HG03025 (cell line): Measurements from ENCODE around the gene STUB1.

Experiments used
- ATAC-seq: cut with Tn5 transposase; IDR thresholded peaks from one replicate; pipeline ENCODE4 v1.9.1; 2021; ENCODE audit warnings: mild to moderate bottlenecking, moderate library complexity; ENCODE audit not compliant: unreplicated experiment, low FRiP score

Gene STUB1

DNA sequence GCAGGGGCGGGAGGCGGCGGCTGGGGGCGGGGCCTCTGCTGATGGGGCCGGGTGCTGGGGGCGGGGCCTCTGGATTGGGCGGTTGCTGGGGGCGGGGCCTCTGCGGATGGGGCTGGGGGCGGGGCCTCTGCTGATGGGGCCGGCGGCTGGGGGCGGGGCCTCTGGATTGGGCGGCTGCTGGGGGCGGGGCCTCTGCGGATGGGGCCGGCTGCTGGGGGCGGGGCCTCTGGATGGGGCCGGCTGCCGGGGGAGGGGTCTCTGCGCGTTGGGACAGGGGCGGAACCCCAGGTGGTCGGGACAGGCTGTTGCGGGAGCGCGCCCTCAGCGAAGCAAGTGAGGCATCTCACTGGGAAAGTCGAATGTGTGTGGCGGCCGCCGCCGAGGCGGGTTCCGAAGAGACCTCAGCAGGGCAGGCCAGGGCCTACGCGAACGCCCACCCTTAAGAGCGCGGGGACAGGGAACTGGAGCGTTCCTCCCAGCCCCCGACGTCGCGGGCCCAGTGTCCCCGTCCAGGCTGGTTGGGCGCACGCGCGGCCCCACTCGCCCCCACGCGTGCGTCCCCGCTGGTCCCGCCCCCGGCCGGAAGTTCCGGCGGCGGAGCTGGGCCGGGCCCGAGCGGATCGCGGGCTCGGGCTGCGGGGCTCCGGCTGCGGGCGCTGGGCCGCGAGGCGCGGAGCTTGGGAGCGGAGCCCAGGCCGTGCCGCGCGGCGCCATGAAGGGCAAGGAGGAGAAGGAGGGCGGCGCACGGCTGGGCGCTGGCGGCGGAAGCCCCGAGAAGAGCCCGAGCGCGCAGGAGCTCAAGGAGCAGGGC, at the start of gene STUB1:
Gene STUB1, plus strand, starts transcription at position 597 of the 811 bp plus-strand sequence. Its CDS starts 116 bp downstream, at position 713.
- peak; percentile 32 for ATAC-seq

DNA sequence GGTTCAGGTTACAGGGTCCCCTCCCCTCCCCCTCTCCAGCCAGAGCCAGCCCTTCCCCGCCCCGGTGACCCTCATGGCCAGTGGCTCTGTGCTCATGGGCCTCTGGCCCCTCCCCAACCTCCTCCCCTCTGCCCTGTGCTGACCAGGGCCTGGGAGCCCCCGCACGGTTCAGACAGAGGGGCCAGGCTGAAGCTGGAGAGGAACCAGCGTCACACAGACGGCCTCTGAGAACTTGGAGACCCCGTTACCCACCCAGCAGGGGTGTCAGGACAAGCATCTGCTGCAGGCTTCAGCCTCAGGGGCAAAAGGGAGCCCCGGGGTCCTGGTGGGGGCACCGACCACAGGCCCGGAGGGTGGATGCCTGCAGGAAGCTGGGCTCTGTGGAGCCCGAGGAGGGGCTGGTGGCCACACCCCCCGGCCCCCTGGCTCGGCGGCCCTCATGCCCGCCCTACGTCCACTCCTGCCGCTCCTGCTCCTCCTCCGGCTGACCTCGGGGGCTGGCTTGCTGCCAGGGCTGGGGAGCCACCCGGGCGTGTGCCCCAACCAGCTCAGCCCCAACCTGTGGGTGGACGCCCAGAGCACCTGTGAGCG, 49.3 kb upstream of the STUB1 start, which contains the start of gene WFIKKN1:
Gene WFIKKN1, plus strand, starts transcription at position 171 of the 591 bp plus-strand sequence. Its CDS starts 269 bp downstream, at position 440.
- no peak for ATAC-seq

DNA sequence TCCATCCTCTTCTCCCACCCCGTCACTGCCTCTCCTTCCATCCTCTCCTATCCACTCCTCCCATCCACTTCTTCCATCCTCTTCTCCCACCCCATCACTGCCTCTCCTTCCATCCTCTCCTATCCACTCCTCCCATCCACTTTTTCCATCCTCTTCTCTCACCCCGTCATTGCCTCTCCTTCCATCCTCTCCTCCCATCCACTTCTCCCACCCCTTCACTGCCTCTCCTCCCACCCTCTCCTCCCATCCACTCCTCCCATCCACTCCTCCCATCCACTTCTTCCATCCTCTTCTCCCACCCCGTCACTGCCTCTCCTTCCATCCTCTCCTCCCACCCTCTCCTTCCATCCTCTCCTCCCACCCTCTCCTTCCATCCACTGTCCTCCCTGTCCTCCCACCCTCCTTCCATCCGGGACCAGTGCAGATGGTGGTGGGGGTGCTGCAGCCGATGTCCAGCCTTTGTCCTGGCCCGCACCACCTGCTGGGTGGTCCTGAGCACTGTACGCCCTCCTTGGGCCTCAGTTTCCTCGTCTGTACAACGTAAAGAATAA, 48.3 kb upstream of the STUB1 start:
- ATAC-seq: no peak

DNA sequence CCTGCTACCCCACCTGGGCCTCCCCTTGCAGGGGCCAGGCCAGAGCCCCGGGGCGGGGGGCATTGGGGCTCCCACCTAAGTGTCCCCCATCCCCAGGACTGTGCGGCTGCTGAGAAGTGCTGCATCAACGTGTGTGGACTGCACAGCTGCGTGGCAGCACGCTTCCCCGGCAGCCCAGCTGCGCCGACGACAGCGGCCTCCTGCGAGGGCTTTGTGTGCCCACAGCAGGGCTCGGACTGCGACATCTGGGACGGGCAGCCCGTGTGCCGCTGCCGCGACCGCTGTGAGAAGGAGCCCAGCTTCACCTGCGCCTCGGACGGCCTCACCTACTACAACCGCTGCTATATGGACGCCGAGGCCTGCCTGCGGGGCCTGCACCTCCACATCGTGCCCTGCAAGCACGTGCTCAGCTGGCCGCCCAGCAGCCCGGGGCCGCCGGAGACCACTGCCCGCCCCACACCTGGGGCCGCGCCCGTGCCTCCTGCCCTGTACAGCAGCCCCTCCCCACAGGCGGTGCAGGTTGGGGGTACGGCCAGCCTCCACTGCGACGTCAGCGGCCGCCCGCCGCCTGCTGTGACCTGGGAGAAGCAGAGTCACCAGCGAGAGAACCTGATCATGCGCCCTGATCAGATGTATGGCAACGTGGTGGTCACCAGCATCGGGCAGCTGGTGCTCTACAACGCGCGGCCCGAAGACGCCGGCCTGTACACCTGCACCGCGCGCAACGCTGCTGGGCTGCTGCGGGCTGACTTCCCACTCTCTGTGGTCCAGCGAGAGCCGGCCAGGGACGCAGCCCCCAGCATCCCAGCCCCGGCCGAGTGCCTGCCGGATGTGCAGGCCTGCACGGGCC, 47.5 kb upstream of the STUB1 start:
- no peak for ATAC-seq

DNA sequence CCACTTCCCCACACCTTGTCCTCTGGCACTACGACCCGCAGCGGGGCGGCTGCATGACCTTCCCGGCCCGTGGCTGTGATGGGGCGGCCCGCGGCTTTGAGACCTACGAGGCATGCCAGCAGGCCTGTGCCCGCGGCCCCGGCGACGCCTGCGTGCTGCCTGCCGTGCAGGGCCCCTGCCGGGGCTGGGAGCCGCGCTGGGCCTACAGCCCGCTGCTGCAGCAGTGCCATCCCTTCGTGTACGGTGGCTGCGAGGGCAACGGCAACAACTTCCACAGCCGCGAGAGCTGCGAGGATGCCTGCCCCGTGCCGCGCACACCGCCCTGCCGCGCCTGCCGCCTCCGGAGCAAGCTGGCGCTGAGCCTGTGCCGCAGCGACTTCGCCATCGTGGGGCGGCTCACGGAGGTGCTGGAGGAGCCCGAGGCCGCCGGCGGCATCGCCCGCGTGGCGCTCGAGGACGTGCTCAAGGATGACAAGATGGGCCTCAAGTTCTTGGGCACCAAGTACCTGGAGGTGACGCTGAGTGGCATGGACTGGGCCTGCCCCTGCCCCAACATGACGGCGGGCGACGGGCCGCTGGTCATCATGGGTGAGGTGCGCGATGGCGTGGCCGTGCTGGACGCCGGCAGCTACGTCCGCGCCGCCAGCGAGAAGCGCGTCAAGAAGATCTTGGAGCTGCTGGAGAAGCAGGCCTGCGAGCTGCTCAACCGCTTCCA, 46.7 kb upstream of the STUB1 start:
- no peak for ATAC-seq

DNA sequence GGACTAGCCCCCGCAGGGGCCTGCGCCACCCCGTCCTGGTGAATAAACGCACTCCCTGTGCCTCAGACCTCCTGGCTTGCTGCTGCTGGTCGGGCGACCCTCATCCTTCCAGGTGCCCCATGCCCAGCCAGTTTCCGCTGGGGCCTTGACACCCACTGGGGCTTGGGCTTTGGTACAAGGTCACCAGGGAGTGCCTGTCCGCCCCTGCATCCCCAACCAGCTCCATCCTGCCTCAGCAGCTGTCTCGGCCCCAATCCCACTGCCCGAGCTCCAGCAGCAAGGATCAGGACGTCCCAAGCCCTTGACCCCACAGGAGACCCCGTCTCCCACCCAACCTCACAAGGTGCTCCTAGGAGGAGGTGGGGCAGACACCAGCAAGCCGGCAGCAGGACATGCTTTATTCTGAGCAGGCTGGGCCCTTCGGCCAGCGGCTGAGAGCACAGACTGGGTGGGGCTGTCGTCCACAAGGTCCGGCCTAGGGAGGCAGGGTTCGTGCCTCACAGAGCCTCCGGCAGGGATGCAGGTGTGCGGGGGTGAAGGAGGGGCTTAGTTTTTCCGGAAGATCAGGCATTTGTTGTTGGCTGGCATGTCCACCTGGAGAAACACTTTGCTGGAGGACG, 46.0 kb upstream of the STUB1 start:
- no peak for ATAC-seq

DNA sequence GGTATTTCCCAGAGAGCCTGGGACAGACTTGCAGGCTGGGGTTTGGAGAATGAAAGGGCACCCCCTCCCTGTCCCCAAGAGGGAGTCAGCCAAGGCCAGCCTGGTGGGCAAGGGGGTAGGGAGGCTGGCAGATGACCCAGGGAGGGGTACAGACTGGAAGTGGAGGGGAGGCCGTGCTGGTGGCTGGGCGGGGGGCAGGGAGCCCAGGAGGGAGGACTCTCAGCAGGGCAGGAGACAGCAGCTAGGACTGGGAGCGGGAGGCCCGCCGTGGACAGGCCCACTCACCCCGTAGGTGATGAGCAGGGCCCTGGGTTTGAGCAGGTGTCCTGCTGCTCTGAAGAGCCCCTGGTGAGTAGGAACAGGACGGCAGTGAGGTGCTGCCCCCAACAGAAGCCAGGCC, 45.2 kb upstream of the STUB1 start:
- no peak for ATAC-seq

DNA sequence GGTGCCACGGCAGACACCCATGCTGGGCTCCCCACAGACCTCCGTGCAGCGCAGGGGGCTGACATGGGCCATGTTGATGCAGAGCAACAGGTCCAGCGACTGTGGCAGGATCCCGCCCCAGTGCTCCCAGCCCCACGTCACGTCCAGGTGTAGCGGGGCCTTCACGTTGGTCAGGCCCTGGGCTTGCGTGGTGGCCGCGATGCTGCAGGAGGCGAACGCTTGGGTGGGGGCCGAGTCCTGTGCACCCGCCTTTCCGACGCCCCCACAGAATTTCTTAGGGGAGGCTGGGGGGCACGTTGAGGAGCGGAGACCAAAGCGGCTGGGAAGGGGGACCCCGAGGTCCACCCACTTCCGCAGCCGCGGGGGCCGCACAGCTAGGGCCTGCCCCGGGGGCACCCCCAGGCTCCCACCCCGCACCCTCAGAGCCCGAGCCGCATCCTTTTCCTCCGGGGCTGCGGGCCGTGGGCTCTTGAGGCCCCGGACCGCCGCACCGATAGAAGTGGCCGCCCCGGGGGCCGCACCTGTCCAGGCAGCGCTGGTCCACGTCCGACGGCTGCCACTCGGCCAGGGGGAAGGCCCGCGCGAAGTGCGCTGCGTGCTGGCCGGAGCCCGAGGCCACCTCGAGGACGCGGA, 44.5 kb upstream of the STUB1 start:
- no peak for ATAC-seq

DNA sequence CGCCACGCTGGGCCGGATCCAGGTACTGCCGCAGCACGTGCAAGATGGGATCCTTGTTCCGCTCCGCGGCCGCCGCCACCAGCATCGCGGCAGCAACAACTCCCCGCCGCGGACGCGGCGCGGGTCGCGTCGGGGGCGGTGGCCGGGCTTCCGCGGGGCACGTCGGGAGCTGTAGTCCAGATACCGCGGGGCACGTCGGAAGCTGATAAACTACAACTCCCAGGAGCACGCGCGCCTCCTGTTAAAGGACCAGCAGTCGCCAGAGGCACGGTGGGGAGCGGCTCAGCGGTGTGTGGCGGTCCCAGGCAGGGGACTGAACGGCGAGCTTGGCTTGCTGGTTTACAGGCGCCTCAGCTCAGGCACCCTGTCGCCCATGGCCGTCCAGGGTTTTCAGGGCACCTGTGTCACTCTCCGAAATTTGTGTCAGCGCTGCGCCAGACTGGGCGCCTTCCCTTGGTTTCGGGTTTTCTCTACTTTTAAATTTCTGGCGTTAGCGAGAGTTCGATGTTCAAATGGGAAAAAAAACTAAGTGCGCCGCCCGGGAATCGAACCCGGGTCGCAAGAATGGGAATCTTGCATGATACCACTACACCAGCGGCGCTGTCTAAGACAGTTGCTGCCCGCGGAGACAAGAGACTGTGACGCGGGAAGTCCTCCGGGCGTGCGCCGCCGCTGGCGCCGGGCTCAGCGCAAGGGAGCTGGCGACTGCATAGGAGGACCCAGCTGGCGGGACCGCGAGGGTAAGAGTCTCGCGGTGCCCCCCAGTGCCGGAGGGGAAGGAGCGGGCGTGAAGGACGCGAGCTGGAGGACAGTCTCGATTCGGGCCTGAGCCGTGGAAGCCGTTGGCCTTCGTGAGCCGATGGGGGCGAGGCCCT, 43.8 kb upstream of the STUB1 start, which contains the start of gene METTL26:
Gene METTL26, minus strand, starts transcription at position 100 of the 875 bp plus-strand sequence. Its CDS starts 15 bp downstream, at position 85.
- peak; percentile 48 for ATAC-seq

DNA sequence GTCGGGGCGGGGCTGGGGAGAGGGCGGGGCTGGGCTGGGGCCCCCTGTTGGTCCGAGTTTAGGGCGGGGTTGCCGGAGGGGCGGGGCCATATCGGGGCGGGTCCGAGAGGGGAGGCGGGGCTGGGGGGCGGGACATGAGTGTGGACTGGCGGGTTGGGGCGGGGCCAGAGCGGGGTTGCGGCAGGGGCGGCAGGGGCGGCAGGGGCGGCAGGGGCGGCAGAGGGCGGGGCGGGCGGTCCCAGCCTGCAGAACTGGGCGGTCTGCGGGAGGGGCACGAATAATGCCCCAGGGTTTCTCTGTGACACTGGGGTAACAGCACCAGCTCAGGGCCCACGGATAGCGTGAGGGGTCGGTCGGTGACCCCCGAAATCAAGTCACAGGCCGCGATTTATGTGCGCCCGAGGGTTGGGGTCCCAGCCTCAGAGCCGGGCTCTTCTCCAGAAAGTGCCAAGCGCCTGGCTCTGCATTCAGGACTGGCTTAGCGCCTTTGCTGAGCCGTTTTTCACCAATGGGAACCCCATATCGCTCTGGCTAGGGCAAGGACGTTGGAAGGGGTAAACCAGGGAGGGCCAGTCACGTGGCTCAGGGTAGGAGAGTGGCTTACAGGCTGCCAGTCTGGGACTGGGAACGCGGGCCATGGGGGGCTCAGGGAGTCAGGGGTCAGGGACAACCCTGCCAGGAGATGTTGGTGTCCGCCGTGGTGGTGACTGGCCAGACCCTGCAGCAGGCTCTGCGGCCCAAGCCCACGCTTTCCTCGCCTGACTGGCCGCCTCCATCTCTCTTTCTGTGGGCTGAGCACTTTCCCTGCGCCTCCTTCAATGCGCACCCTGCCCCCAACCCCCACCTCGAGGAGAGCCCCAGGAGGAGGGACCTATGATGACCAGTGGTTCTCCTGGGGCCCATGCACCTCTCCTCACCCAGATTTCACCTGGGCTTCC, 42.9 kb upstream of the STUB1 start:
- no peak for ATAC-seq

DNA sequence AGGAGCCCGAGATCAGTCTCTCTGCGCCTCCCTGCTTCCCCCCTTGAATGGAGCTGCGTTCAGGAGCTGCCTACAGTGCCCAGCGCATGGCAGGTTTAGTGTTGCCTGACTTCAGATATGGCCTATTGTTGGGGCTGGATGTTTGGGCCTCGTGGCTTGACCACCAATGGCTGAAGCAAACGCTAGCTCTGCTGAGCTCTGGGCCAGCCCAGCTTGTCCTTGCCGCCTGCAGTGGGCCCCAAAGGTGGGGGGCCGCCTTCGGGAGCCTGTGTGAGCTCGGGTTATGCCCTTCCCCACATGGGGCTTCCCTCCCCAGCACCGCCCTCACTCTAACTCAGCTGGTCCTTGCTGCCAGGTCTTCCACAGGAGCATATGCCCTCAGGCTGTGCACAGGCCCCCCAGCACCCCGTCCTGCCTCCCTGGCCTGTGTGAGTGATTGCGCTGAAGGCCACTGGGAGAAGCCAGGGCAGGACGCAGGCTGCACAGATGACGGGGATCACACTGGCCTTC, 42.1 kb upstream of the STUB1 start:
- no peak for ATAC-seq

DNA sequence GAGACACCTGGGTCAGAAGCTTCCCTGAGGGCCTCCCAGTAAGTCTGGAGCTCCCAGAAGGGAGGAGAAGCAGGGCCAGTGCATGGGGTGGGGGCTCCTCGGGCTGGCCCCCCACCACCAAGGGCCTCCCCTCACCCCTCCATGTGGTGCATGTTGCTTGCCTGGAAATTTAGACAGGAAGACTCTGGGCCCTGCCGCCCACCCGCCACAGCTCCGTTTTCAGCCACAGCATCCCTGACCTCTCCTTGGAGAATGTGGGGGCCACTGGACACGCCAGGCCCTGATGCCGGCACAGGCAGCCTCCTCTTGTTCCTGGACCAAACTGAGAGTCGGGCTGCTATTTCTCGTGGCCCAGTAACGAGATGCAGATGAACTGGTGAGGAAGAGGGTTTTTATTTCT, 41.4 kb upstream of the STUB1 start:
- no peak for ATAC-seq

DNA sequence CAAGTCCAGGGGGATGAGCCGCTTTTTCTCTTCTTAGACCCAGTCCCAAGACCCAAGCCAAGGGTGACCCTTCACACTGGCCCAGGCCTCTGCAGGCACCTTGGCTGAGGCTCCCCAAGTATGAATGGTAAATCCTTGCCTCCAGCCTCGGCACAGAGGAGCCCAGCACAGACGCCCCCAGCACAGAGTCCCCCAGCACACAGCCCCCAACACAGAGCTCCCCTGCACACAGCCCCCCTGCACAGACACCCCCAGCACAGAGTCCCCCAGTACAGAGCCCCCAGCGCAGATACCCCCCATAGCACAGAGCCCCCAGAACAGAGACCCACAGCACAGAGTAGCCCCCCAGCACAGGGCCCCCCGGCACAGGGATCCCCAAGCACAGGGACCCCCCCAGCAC, 39.6 kb upstream of the STUB1 start:
- ATAC-seq: no peak

DNA sequence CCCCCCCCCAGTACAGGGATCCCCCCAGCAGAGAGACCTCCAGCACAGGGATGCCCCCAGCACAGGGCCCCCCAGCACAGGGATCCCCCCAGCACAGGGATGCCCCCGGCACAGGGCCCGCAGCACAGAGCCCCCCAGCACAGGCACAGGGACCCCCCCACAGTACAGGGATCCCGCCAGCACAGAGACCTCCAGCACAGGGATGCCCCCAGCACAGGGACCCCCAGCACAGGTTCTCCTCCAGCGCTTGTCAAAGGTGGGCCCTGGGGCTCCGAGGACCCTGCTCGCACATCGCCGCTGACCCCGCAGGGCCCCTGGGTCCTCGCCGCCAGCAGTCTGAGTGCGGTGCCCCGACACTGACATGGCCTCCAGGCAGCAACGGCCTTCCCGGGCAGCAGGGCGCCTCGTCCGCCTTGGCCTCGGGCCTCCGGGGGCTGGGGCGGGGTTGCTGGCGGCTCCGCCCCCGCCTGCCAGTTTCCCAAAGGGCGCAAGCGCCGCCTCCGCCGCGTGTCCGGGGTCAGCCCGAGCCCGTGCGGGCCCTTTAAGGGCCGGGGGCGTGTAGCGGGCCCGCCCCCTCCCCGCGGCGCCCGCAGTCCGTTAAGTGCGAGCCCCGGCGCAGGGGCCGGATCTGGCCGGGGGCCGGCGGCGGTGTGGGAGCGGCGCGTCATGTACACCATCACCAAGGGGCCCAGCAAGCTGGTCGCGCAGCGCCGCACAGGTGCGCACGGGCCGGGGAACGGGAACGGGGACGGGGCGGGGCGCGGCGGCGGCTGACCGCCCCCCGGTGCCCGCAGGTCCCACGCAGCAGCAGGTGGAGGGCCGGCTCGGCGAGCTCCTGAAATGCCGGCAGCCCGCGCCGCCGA, 38.7 kb upstream of the STUB1 start, which contains the start of gene MCRIP2:
Gene MCRIP2, plus strand, starts transcription at position 503 of the 863 bp plus-strand sequence. Its CDS starts 164 bp downstream, at position 667.
- peak; percentile 36 for ATAC-seq

DNA sequence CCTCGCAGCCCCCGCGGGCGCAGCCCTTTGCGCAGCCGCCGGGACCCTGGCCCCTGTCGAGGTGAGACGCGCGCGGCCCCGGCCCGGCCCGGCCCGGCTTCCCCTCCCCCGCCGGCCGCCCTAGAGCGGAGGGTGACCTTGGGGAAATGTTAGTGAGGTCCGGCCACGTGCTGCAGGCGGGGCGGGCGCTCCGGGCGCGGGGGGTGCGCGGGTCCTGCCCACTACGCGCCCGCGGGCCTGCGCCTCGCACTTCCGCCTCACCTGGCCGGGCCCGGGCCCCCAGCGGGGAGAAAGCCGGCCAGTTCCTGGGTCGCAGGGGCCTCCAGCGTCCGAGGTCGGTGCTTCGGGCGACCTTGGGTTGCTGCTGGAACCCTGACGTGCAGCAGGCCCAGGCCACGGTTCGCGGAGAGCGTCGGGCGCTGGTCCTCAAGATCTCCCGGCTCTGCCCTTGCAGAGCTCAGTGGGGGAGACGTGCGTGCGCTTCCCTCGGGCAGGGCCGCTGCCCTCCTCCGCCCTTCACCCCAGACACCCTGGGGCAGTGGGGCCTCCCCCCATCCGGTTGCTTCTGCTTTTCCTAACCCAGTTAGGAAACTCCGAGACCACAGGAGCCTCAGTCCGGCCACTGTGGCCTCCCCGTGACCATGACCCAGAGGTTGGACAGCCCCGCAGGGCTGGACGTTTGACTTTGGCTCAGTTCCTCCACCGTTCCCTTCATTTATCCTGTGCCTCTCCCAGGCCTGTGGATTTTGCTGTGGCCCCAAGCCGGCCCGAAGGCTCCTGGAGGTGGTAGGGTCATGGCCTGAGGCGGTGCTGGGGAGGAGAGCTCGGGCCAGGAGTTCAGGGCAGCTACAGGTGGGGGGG, 37.8 kb upstream of the STUB1 start:
- peak; percentile 32 for ATAC-seq
